GM19324 (cell line): ENCODE data around the gene DUS4L.

Experiments used
- ATAC-seq: cut with Tn5 transposase; IDR thresholded peaks from one replicate; pipeline ENCODE4 v1.9.1; 2021; ENCODE audit warnings: mild to moderate bottlenecking, moderate library complexity; ENCODE audit not compliant: unreplicated experiment, low FRiP score

The DUS4L gene

DNA sequence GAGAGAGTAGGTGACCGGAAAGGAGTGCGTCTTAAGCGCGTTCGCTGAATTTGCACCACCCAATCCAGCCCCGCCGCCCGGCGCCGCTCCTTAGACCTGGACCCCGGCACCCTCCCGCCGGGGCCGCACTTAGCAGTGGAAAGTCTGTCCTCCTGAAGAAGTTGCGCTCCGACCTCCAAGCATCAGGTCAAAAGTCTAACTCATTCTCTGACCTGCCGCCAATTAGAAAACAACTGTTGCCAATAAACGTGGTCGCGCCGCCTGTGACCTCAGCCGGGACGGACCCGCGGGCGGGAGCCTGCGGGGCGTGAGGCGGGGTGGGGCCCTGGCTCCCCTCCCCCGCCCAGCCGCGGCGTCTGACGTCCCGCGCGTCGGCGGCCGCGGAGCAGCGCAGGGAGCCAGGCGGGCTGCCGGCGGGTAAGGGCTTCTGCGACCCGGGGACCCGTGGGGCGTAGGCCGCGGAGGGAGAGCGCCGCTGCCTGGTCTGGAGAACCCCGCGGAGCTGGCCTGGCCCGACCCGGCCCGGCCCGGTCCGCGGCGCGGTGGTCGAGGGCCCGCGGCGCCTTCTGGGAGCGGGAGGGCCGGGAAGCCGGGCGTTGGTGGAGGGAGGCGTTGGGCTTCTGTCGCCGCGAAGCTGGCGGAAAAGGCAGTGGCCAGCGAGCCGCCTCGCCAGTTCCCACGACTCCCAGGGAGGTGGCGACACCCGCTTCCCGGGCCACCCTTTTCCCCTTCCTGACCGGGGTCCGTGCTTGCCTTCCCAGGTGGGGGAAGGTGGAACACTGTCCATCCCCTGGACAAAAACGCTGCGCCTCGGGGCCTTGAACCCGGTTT is 16.3 kb downstream of the DUS4L start, which contains the start of gene BCAP29:
Gene BCAP29 (plus strand): TSS at position 362 of the 831 bp plus-strand sequence. CDS start 527 bp downstream, outside the sequence.
- ATAC-seq: peak; percentile 94

- no peak for ATAC-seq
Measured at GRCh38 chr7:107580716-107581383, 17.1 kb downstream of the DUS4L start.

DNA sequence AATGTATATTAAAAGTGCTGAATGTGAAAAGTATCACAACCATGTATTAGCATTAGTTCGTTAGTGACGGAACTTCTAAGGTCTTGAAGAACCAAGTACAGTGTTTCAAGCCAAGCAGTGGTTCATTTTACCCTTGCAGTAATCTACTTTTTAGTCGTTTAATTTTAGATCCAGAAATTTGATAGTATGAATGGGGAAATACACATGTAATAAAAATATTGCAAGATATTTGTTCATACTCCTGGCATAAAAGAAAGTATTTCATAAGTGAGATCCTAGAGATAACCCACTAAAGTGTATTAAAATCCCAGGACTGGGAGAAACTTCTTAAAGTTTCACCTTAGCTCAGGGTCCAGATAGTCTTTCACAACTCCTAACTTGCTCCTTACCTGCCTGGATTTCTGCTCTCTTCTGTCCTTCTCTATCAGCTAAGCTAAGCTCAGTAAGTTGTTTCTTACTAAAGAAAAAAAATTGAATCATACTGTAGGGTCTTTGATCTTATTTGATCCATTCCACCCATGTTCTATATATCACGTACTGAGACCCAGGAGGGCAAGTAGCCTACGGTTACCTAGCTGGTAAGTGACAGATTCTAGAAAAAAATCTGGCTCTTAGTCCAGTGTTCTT is 17.7 kb downstream of the DUS4L start:
- ATAC-seq: no peak

DNA sequence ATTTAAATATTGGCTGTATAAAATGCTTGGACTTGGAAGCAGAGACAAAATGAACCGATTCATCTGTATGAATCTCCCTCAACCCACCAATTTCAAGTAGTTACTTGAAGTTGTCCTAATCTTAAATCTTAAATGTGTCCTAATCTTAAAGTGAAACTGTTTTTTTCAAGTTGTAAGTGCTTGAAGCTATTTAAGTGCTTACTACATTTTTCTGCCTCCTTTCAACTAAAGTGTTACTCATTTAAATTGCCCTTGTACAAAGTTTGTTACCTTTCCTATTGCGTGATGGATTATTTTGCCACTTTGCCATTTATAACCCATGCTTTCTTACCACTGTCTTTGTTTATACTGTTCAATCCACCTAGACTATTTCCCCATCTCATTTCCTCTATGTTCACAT is 19.1 kb downstream of the DUS4L start:
- no peak for ATAC-seq

DNA sequence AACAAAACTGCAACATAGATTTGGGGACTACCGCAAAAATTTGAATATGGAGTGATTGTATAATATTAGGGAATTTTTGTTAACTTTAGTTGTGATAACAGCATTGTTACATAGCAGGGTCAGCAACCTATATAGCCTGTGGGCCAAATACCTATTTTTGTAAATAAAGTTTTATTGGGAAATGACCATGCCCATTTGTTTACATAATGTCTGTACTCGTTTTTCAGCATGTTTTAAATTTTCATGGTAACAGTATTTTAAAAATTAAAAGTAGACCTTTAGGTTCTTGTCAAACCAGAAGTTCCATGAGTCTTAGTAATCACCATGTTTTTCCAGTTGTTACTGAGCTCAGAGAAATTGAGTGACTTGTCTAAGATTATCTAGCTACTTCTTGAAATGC is 20.9 kb downstream of the DUS4L start:
- ATAC-seq: no peak

DNA sequence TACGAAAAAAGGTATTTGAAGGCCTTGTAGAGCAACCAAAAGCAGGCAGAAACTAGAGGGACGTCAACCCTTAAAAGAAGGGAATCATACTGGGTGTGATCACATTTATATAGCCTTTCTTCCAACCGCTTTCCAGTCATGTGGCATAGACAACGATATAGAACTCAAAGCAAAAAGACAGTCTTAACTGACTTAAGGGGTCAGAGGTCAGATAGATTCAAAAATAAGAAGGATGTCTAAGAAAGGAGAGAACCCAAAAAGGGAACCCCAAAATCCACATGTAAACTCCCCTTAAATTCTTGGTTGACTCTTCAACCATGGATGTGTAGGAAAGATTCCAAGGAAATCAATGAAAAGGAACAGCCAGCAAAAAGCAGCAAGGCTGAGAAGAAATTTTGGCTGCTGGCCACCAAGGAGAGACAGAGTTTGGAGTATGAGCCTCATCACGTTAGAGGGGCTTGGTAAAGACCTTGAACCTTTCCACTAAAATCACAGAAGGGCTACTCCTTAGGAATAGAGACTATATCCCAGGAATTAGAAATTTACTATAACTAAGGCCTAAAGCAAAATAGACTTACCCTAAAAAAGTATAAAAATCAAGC is 24.9 kb downstream of the DUS4L start:
- ATAC-seq: no peak

DNA sequence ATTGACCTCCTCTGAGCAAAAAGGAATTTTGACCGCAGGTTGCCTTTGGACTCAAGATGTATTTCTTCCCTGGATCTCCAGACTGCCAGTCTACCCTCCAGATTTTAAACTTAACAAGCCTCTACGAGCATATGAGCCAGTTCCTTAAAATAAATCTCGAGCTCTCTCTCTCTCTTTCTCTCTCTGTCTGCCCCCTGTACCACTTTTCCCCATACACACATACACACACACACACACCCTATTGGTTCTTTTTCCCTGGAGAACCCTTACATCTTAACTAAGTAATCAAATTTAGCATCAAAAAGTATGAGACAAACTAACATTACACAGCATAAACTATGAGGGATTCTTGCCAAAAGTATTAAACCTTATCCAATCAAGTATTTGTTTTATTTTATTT is 27.6 kb downstream of the DUS4L start:
- ATAC-seq: no peak

- no peak for ATAC-seq
Measured at GRCh38 chr7:107592361-107593024, 28.7 kb downstream of the DUS4L start.

GRCh38 chr7:107593025-107593410 is 29.2 kb downstream of the DUS4L start:
- ATAC-seq: no peak

DNA sequence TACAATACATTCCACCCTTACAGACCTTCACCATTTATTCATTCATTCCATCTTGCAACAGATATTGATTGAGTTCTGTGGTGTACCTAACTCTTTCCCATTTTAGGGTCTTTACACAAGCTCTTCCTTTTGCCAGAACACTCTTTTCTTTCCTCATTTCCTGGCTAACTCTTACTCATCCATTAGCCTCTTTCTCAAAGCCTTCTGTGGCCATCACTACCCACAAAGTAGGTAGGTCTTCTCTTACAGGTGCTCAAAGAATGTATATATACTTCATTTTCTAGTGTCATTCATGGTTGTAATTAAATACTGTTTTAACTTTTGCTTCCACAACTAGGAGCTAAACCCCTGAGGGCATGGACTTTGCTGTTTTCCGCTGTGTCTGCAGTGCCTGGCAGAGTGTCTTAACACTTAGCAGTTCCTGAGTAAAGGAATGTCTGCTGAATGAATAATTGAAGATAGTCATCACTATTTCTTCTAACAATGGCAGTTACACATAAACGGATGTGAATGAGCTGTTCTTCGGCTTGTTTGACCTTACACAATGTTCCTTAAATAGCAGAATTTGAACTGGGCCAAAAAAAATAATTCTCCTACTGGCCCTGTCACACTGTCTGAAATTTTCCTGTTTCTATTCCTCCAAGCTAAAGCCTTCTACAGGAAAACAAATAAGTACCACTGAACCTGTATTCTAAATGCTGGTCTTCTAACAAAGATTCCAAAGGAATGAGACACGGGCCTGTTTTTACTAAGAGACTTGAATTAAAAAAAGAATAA is 31.4 kb downstream of the DUS4L start:
- ATAC-seq: no peak

DNA sequence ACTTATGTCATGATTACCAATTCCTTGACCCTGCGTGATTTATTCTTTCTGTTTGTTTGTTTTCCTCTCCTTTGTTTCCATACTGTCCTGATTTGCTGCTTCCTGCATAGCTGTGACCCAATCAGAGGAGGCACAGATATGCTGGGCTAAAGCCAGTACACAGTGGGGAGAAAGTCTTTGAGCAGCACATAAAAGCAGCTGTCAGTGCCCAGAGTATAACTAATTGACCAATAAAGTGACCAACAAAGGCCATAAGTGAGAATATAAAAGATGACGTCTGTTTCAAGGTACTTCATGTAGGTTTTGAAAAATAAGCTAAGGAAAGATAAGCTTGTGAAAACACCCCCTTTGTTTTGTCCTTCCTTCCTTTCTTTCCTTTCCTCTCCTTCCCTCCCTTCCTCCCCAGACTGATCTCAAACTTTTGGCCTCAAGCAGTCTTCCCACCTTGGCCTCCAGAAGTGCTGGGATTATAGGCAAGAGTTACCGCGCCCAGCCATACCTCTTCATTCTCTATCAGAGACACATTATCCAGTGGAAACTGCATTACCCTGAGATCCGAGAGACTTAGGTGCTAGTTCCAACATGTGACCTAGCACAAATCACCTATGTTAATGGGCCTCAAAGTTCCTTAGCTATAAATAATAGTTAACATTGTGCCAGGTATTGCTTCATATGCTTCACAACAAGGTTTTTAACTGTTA is 33.3 kb downstream of the DUS4L start:
- ATAC-seq: no peak

- no peak for ATAC-seq
Measured at GRCh38 chr7:107597582-107597916, 33.8 kb downstream of the DUS4L start.

GRCh38 chr7:107597953-107598352 is 34.2 kb downstream of the DUS4L start:
- ATAC-seq: no peak

- ATAC-seq: no peak
Measured at GRCh38 chr7:107599262-107599661, 35.5 kb downstream of the DUS4L start.

DNA sequence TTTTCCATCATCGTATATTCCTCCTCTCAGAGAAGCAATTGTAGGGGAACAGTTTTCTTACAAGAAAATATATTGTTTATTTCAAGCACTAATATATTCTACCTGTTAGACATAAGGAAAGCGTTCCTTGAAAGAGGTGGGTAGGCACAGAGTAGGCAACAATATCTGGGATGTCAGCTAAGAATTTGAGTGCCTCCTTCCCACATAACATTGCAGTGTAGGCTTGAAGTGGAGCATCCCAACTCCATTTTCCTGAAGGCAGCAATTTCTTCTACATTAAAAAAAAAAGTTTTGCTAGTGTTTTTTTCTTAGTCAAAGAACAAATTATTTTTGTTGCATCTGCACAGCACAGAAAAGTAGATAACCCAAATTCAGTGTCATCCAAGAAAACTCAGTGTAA is 37.0 kb downstream of the DUS4L start:
- no peak for ATAC-seq

- ATAC-seq: no peak
Measured at GRCh38 chr7:107605218-107605815, 41.5 kb downstream of the DUS4L start.

DNA sequence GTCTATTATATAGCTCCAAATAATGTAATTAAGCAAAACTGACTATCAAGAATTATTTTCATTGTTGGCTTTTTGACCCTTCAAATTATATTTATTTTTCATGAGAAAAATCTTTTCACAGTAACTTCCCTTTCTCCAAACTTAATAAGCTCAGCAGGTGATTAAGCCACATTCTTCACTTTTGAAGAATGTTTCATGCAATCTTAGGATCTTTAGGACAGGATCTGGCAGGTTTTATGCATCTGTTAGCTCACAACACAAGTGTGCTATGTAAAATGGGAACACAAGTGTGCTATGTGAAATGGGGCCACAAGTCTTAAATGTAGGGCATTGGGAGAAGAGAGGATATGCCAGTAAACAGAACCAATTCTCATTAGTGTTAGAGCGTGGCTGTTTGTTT is 42.5 kb downstream of the DUS4L start:
- ATAC-seq: no peak

DNA sequence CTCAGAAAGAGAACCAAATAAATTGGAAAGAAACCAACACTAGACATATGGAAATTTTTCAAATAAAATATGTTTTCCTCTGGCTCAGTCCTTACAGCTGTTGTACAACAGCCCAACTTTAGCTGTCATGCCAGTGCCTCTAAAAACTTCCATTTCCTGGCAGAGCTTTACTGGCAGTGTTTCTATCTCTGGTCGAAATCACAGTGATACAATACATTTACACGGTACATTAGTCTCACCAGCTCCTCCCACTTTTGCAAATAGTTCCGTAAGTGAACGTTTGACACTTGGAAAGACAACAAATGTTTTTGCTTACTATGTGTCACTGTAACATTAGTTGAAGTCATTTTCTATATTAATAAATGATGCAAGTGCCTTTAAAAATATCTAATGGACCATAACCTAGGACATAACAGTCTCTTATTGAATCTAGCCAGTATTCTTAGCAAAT is 46.1 kb downstream of the DUS4L start:
- ATAC-seq: no peak

DNA sequence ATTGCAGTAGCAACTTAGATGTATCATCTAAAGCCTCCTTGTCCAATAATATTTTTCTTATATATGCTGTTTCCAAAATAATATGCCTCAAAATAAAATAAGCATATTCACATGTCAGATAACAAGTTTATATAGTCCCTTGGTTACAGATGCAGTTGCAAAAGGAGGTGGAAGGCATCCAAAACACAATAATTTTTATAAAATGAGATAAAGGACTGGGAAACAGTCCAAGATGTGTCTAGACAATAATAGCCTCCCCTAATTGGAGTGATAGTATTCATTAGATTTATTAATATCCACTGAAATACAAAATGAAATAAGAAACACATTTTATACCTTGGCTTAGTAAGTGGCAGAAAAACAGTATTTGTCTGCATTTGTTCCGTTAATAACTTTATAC is 46.6 kb downstream of the DUS4L start:
- ATAC-seq: no peak
